Superior temporal gyrus (tissue), 1 donor: ENCODE data around the gene CCSAP.
"Not testable (repeated sequence)": the region's sequence is repeated elsewhere in the genome, so short reads cannot be mapped to it uniquely, and the experiment has no call there.

Experiments
- DNase-seq: peaks from one replicate; pipeline ENCODE4 v3.0.0-alpha.2; 2016; ENCODE audit errors: extremely low spot score

CCSAP gene

GRCh38 chr1:229364207-229365065 lies 21.6 kb upstream of the CCSAP start:
- no peak for DNase-seq

GRCh38 chr1:229363723-229364122 lies 20.9 kb upstream of the CCSAP start:
- DNase-seq = no peak

- no peak for DNase-seq
Observed at GRCh38 chr1:229360420-229360819, 17.6 kb upstream of the CCSAP start.

GRCh38 chr1:229355661-229356060 lies 12.8 kb upstream of the CCSAP start:
- no peak for DNase-seq

- DNase-seq = no peak
Observed at GRCh38 chr1:229354226-229354625, 11.4 kb upstream of the CCSAP start.

GRCh38 chr1:229352975-229353374 lies 10.1 kb upstream of the CCSAP start:
- no peak for DNase-seq

GRCh38 chr1:229349463-229350385 lies 6.9 kb upstream of the CCSAP start:
- no peak for DNase-seq

- no peak for DNase-seq
Observed at GRCh38 chr1:229347528-229347927, 4.7 kb upstream of the CCSAP start.

- no peak for DNase-seq
Observed at GRCh38 chr1:229344937-229345684, 2.3 kb upstream of the CCSAP start.

GRCh38 chr1:229344139-229344538 lies 1.3 kb upstream of the CCSAP start:
- no peak for DNase-seq

- peak; percentile 85 for DNase-seq
Observed at GRCh38 chr1:229341774-229342655, 832 bp downstream of the CCSAP start.

- DNase-seq = peak; percentile 67
Observed at GRCh38 chr1:229340496-229340895, 2.4 kb downstream of the CCSAP start.

GRCh38 chr1:229339520-229339919 lies 3.3 kb downstream of the CCSAP start:
- DNase-seq = no peak

- DNase-seq = peak; percentile 32
Observed at GRCh38 chr1:229339086-229339485, 3.8 kb downstream of the CCSAP start.

- DNase-seq = peak; percentile 34
Observed at GRCh38 chr1:229336345-229336744, 6.5 kb downstream of the CCSAP start.

- DNase-seq = no peak
Observed at GRCh38 chr1:229334716-229335115, 8.1 kb downstream of the CCSAP start.

GRCh38 chr1:229334269-229334668 lies 8.6 kb downstream of the CCSAP start:
- DNase-seq = no peak

- DNase-seq = no peak
Observed at GRCh38 chr1:229328598-229329362, 14.1 kb downstream of the CCSAP start.

GRCh38 chr1:229327765-229328164 lies 15.1 kb downstream of the CCSAP start:
- DNase-seq = not testable (repeated sequence)

GRCh38 chr1:229326601-229327000 lies 16.2 kb downstream of the CCSAP start:
- DNase-seq = no peak
